ENCODE results near the gene MYO10.

The MYO10 gene

GRCh38 chr5:16668194-16668593 is 267.9 kb downstream of the MYO10 start:
- TF ChIP-seq, protein P1, sequence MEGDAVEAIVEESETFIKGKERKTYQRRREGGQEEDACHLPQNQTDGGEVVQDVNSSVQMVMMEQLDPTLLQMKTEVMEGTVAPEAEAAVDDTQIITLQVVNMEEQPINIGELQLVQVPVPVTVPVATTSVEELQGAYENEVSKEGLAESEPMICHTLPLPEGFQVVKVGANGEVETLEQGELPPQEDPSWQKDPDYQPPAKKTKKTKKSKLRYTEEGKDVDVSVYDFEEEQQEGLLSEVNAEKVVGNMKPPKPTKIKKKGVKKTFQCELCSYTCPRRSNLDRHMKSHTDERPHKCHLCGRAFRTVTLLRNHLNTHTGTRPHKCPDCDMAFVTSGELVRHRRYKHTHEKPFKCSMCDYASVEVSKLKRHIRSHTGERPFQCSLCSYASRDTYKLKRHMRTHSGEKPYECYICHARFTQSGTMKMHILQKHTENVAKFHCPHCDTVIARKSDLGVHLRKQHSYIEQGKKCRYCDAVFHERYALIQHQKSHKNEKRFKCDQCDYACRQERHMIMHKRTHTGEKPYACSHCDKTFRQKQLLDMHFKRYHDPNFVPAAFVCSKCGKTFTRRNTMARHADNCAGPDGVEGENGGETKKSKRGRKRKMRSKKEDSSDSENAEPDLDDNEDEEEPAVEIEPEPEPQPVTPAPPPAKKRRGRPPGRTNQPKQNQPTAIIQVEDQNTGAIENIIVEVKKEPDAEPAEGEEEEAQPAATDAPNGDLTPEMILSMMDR (conservative IDR thresholded peaks at IDR 0.05; ENCODE audit: low read depth, low read length), result no peak
- DNase-seq (ENCODE audit: low read depth), result no peak
- H3K4me3 ChIP-seq (ENCODE audit: low read length), result no peak overlapping the region

DNA sequence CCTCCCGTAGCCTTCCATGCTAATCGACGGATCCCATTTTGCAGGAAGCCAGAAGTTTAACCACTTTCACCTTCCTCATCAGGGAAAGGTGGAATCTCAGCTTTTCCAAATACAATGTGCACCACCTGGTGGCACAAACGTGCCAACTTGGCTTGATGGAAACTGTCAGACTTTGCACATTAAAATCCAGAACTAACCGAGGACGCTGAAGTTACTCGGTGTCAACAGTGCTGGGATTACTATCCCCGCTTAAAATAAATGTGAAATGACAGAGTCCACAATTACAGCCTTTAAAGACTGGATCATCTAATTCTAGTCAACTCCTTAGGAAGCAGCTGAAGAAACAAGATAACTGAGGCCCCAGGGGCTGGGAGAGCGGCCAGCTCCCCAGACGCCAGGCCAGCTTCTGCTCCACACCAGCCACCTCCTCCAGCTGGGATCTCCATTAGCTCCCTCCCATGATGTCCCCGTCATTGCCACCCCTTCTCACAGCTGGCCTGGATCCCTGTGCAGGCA is 269.1 kb downstream of the MYO10 start:
- H3K4me3 ChIP-seq (ENCODE audit: low read length), result no peak overlapping the region
- TF ChIP-seq, protein P1 (conservative IDR thresholded peaks at IDR 0.05; ENCODE audit: low read depth, low read length), result peak; percentile 52
- DNase-seq (ENCODE audit: low read depth), result no peak

DNA sequence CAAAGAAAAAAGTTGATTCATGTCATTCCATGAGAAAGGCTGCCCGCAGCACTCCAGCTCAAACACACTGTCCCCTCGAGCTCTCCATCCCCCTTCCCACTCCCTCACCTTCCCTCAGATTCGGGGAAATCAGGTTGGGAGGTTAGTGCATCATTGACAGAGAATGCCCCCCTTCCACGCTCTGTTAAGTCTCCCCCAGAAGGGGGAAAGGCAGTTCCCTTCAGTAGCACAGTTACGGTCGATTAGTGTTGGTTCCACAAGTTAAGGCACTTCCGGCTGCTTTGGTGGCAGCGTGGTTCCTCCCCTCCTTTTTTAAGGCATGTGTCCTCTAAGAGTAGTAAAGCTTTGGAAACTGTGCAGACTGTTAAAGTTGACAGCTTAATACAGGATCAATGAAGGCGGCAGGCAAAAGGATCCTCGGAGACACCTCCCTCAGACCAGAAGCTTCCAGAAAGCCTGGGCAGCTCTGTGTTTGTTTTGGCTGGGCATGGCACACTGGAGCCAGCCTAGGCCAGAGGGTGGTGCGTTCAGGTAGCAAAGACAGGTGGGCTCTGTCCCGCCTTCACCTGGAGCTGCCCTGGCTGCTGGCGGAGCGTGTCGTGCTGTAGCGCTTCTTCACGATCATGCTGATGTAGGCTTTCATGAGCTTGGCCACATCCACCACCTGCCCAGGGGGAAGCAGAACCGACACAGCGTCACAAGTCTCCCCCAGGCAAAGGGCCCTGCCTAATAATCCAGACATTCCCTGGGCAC is 269.8 kb downstream of the MYO10 start:
- no peak overlapping the region for H3K4me3 ChIP-seq (ENCODE audit: low read length)
- DNase-seq (ENCODE audit: low read depth), result no peak
- TF ChIP-seq, protein P1 (conservative IDR thresholded peaks at IDR 0.05; ENCODE audit: low read depth, low read length), result no peak

GRCh38 chr5:16665601-16666000 is 270.5 kb downstream of the MYO10 start:
- no peak for DNase-seq (ENCODE audit: low read depth)
- TF ChIP-seq, protein P1 (conservative IDR thresholded peaks at IDR 0.05; ENCODE audit: low read depth, low read length), result no peak
- no peak overlapping the region for H3K4me3 ChIP-seq (ENCODE audit: low read length)

- TF ChIP-seq, protein P1 (conservative IDR thresholded peaks at IDR 0.05; ENCODE audit: low read depth, low read length), result no peak
Measured at GRCh38 chr5:16664368-16664767, 271.7 kb downstream of the MYO10 start.

DNA sequence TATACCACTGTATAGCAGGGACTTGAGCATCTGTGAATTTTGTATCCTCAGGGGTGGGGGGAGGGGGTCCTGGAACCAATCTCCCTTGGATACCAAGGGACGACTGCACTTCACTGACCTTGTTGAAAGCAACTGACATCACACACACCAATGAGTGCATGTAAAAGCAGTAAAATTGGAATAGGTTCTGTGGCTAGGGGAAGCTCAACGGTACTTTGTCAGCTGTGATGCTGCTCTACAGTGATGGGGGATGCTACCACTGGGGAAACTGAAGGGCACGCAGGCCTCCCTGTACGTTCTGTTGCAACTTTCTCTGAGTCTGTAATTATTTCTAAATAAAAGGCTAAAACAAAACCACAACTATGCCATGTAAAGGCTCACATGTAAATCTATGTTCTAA is 272.2 kb downstream of the MYO10 start:
- H3K4me3 ChIP-seq (ENCODE audit: low read length), result no peak overlapping the region

More at GRCh38 chr5:16664368-16664767, 271.7 kb downstream of the MYO10 start:
- DNase-seq (ENCODE audit: low read depth), result no peak
- no peak overlapping the region for H3K4me3 ChIP-seq (ENCODE audit: low read length)

More for the DNA sequence above, 272.2 kb downstream of the MYO10 start:
- DNase-seq (ENCODE audit: low read depth), result no peak
- TF ChIP-seq, protein P1 (conservative IDR thresholded peaks at IDR 0.05; ENCODE audit: low read depth, low read length), result no peak
